Astrocyte of the spinal cord (primary cell): Measurements from ENCODE around the gene CTIF.

ENCODE experiments used
- DNase-seq: peaks from one replicate; pipeline ENCODE4 v3.0.0; 2011; ENCODE audit warnings: low read depth, low spot score
- H3K4me3 ChIP-seq: 2 replicates; pipeline ENCODE4 v1.5.1; 2011; ENCODE audit warnings: low read depth, mild to moderate bottlenecking, low read length, moderate library complexity
- in situ Hi-C: cut with HindIII; loops from 2 replicates; pipeline ENCODE4 v1.10.0; 2017; ENCODE audit warnings: low sequenced_read_pairs
- TF ChIP-seq, protein P1 (sequence below): IDR thresholded peaks from 2 replicates; pipeline ENCODE4 v1.5.1; 2012; ENCODE audit warnings: low read depth, mild to moderate bottlenecking, low read length, inconsistent platforms

Gene CTIF

DNA sequence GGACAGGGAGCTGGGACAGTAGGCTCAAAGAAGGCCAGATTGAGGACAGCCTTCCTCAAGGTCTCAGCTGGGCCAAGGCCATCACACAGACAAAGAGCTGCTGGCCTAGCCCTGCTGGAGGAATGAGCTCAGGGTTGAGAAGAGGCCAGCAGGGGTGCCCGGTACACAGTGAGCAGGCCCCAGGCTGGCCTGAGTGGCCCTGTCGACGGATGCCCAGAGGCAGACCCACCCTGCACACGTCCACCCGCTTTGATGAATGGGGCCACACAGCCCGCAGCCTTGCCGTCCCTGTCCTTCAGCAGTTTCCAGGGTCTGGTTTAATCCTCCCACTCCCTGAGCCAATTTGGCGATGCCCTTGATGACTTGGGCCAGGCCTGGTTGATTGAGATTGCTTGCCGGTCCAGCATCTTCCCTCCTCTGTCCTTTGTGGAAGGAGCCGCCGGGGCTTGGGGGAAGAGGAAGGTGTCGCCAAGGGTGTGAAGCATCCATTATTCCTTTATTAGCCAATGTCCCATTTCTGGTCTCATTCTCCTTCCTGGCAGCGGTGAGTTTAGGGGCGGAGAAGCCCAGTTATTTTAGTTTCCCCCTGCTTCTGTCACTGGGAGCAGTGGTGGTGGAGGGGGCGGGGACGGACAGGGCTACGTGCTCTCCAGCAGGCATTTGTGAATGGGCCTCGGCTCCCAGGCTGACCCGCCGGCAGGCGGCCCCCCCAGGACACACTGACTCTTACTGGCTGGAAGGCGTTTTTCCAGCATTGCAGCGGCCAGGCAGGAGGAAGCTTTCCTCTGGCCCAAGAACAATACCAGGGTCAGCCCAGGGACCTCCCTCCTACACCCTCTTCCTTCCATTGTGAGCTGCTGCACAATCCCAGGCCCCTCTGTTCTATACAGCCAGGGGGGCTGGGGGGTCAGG is 141.8 kb downstream of the CTIF start:
- TF ChIP-seq, protein P1, sequence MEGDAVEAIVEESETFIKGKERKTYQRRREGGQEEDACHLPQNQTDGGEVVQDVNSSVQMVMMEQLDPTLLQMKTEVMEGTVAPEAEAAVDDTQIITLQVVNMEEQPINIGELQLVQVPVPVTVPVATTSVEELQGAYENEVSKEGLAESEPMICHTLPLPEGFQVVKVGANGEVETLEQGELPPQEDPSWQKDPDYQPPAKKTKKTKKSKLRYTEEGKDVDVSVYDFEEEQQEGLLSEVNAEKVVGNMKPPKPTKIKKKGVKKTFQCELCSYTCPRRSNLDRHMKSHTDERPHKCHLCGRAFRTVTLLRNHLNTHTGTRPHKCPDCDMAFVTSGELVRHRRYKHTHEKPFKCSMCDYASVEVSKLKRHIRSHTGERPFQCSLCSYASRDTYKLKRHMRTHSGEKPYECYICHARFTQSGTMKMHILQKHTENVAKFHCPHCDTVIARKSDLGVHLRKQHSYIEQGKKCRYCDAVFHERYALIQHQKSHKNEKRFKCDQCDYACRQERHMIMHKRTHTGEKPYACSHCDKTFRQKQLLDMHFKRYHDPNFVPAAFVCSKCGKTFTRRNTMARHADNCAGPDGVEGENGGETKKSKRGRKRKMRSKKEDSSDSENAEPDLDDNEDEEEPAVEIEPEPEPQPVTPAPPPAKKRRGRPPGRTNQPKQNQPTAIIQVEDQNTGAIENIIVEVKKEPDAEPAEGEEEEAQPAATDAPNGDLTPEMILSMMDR = peak; percentile 27
- no peak overlapping the region for H3K4me3 ChIP-seq

DNA sequence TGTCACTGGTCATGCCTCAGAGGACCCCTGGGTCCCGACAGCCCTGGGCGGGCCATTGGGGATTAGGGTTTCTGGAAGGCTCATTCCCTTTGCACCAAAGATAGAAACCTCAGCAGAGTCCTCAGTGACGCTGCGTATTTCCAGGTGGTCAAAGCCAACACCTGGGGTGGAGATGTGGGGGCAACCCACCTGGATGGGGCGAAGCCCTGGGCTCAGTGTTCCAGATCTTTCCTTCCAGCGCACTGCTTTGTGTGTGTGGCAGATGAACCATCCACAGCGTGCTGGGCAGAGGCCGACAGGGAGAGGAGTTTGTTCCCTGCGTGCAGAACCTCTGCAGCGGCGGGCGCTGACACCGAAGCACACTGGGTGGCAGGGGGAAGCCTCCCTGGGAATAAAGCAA is 143.9 kb downstream of the CTIF start:
- H3K4me3 ChIP-seq = no peak overlapping the region
- DNase-seq = no peak
- TF ChIP-seq, protein P1 = no peak
- in situ Hi-C loops = no loop called here

More for the DNA sequence above, 141.8 kb downstream of the CTIF start:
- in situ Hi-C loops = no loop called here
- peak; percentile 42 for DNase-seq

DNA sequence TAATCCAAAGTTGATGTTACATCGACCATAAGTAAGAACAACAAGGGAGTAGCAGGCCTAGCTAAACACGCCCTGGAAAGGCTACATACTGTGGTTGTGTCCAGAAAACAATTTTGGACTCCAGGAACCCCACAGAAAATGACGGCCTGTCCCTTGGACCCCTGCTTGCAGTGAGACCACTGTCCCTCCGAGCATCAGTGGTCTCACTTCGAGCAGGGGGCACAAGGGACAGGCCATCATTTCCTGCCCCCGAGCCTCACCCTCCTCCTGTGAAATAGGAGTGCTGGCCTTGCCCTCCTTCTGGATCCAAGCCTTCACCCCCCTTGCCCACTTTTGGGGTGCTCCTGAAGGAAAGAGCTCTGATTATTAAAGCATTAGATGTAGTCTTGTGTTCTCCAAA is 144.4 kb downstream of the CTIF start:
- TF ChIP-seq, protein P1 = no peak
- no peak for DNase-seq
- in situ Hi-C loops = no loop called here
- H3K4me3 ChIP-seq = no peak overlapping the region

DNA sequence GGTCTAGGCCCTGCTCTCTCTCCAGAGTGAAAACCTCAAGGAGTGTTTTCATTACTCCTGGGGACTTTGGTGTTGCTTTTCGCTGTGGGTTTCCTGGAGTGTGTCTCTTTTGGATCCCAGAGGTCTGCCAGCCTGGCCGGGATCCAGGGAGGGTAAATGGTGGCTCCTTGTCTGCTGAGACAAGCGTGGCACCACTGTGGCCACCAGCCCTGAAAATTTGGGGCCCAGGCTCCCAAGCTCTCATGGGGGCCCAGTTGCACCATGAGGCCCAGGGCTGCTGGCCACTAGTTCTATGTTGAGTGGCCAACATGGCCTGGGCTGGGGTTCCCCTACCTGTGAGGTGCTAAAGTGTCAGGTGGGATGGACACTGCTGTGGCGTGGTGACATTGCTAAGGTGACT is 144.8 kb downstream of the CTIF start:
- H3K4me3 ChIP-seq = no peak overlapping the region
- TF ChIP-seq, protein P1 = no peak
- in situ Hi-C loops = no loop called here
- no peak for DNase-seq

DNA sequence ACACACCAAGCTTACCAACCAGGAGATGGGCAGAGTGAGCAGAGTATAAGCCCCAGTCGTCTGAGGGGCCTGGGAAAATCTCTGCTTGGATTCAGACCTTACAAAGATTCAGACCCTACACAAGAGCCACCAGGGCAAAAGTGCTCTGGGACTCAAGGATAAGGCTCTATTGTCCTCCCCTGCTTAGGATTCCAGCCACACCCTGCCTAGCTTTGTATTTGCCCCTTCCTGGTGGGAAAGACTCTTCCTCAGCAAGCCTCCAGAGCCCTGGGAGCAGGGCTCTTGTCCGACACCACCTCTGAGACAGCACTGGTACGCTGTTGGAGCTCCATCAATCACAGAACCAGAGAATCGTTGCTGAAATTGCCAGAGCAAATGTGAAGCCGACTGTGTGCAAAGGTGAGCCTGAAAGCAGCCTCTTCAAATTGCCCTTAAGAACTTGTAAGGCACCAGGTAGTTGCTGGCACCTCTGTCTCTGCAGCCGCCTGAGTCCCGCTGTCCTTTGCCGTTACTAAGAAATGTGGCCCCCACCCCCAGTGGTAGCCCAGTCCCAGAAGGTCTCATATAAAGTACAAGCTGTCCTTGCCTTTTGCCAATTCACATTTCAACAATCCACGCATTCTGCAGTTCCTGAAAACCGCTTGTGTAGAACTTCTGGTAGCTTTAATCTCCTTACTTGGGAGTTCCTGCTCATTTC is 148.7 kb downstream of the CTIF start:
- TF ChIP-seq, protein P1 = no peak
- in situ Hi-C loops = no loop called here
- H3K4me3 ChIP-seq = no peak overlapping the region
- DNase-seq = no peak

DNA sequence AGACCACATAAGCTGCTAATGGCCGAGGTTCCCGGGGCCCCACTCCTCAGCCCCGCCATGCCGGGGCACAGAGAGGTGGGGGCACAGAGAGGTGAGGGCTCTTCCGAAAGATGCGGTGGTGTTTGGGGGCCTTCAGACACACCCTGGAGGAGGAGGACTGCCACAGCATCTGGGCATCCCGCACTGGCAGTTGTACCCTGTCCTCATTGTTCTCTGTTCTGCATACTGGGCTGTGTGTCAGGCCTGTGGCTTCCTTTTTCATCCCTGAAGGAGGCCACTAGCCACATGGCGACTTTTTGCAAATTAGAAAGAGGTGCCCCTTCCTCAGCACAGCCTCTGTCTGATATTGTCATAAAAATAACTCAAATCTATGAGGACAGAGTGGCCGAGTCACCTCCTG is 150.1 kb downstream of the CTIF start:
- TF ChIP-seq, protein P1 = no peak
- DNase-seq = no peak
- no peak overlapping the region for H3K4me3 ChIP-seq
- in situ Hi-C loops = no loop called here
